GM23248 (cell line): ENCODE data around the gene ST3GAL3. TPM values are rescaled to one million over a fixed set of nuclear protein-coding genes. Genes with fewer than 3 reads are reported as not detected.

Experiments used
- DNase-seq: peaks from one replicate; pipeline ENCODE4 v3.0.0-alpha.2; 2015
- H2AFZ ChIP-seq: fragments of 200-600 bp; sonication (generic); 2 replicates; pipeline ENCODE4 v1.6.1; 2016; ENCODE audit warnings: antibody characterized with exemption
- H3F3A ChIP-seq: fragments of 200-600 bp; sonication (generic); 2 replicates; pipeline ENCODE4 v1.6.1; 2016; ENCODE audit warnings: mild to moderate bottlenecking, antibody characterized with exemption, mixed run types; ENCODE audit not compliant: insufficient read depth
- H3K27ac ChIP-seq: fragments of 200-600 bp; sonication (generic); 2 replicates; pipeline ENCODE4 v1.5.1; 2016; ENCODE audit warnings: mild to moderate bottlenecking
- H3K27me3 ChIP-seq: fragments of 200-600 bp; sonication (generic); replicated peaks from 2 replicates; pipeline ENCODE4 v1.6.1; 2016; ENCODE audit warnings: mild to moderate bottlenecking; ENCODE audit not compliant: insufficient read depth
- H3K36me3 ChIP-seq: fragments of 200-600 bp; sonication (generic); 2 replicates; pipeline ENCODE4 v1.6.1; 2016; ENCODE audit warnings: low read depth, mild to moderate bottlenecking
- H3K4me1 ChIP-seq: fragments of 200-600 bp; sonication (generic); 2 replicates; pipeline ENCODE4 v1.6.1; 2016; ENCODE audit warnings: mild to moderate bottlenecking; ENCODE audit not compliant: insufficient read depth
- H3K4me2 ChIP-seq: fragments of 200-600 bp; sonication (generic); one replicate; pipeline ENCODE4 v1.6.1; 2016; ENCODE audit warnings: mild to moderate bottlenecking; ENCODE audit not compliant: unreplicated experiment
- H3K4me3 ChIP-seq: fragments of 200-600 bp; sonication (generic); 2 replicates; pipeline ENCODE4 v1.5.1; 2016; ENCODE audit warnings: mild to moderate bottlenecking
- H3K79me2 ChIP-seq: fragments of 200-600 bp; sonication (generic); 2 replicates; pipeline ENCODE4 v1.6.1; 2016; ENCODE audit warnings: mild to moderate bottlenecking; ENCODE audit not compliant: insufficient read depth
- H3K9ac ChIP-seq: fragments of 200-600 bp; sonication (generic); 2 replicates; pipeline ENCODE4 v1.6.1; 2016; ENCODE audit warnings: mild to moderate bottlenecking
- H3K9me2 ChIP-seq: fragments of 200-600 bp; sonication (generic); 2 replicates; pipeline ENCODE4 v1.6.1; 2016; ENCODE audit warnings: mixed run types, mild to moderate bottlenecking, moderate library complexity; ENCODE audit not compliant: insufficient read depth
- H3K9me3 ChIP-seq: fragments of 200-600 bp; sonication (generic); one replicate; pipeline ENCODE4 v1.6.1; 2017; ENCODE audit warnings: low read depth
- H4K20me1 ChIP-seq: fragments of 200-600 bp; sonication (generic); 2 replicates; pipeline ENCODE4 v1.6.0; 2016; ENCODE audit not compliant: insufficient read depth
- EZH2 ChIP-seq: fragments of 200-600 bp; sonication (generic); IDR thresholded peaks from 2 replicates; pipeline ENCODE4 v1.6.1; 2018; ENCODE audit warnings: antibody characterized with exemption, mild to moderate bottlenecking; ENCODE audit not compliant: insufficient read depth, poor library complexity, severe bottlenecking
- EZH2phosphoT487 ChIP-seq: fragments of 200-600 bp; sonication (generic); IDR thresholded peaks from 2 replicates; pipeline ENCODE4 v1.6.1; 2018; ENCODE audit warnings: antibody characterized with exemption, moderate library complexity, mild to moderate bottlenecking, low read depth; ENCODE audit not compliant: insufficient read depth
- WGBS, 2 experiments: methylation state at CpG; one replicate each; pipeline ENCODE4 v1.1.6; 2015 to 2017; ENCODE audit warnings: low lambda C conversion rate in 2 of 2, low coverage in 1 of 2; ENCODE audit errors: missing lambda C conversion rate in 2 of 2; 5-methylcytosine and 5-hydroxymethylcytosine counted together
- in situ Hi-C: fragments of 300-500 bp; cut with MboI; formaldehyde crosslinking; loops from 2 replicates; pipeline ENCODE4 v1.15.0; 2020
- polyA plus RNA-seq: library from polyadenylated mRNA; unstranded; fragments of >200 nt; fragmentation: Nextera tagmentation; extraction: Ambion mirVana; gene quantifications from 2 replicates; pipeline ENCODE4 v1.2.1, GENCODE V29; 2016
- total RNA-seq: library from RNA; depleted of rRNA; stranded (reverse); fragments of >200 nt; shearing (Covaris generic); gene quantifications from 2 replicates; pipeline ENCODE4 v1.2.3, GENCODE V29; 2014

Gene ST3GAL3
- total and polyA plus RNA-seq, 2 experiments from 2014 or later, result 9.7 to 13.8 TPM

DNA sequence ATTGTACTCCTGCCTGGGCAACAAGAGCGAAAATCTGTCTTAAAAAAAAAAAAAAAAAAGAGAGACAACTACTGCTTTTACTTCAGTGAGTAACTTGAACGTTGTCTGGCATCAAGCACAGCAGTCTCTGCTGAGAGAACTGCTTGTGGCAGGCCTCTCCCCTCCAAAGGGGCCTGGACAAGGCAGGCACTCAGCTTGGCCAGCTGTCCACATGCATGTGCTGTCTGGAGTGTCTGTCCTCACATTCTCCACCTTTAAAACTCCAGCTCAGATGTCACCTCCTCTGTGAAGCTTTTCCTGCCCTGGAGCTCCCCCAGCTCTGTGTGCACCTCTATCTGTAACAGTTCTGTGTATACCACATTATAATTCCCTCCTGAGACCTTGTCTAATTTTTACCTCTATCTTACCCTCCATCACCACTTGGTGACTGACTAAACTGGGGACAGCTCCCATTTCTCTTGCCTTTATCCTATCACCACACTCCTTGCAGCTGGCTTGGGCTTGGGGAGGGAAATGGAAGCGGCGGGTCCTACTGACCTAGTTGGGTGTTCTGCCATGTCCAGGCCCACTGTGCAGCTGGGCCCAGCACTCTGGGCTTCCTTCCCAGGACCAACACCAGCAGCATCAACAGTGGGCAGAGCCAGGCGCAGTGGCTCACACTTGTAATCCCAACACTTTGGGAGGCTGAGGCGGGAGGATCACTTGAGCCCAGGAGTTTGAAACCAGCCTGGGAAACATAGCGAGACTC lies 154.8 kb downstream of the ST3GAL3 start:
- Histone ChIP-seq H3K27me3 (no peaks in the 10 kb centered on the region), H3K9me3 (no peaks in the 10 kb centered on the region), H3F3A (peaks cover 16% of the 10 kb centered on the region), H4K20me1 (no peaks in the 10 kb centered on the region), H3K4me2 (no peak overlapping the region), H3K36me3 (no peaks in the 10 kb centered on the region), H3K9ac (no peak overlapping the region), H2AFZ (no peak overlapping the region), H3K4me1 (peaks cover 11% of the 10 kb centered on the region), H3K79me2 (no peaks in the 10 kb centered on the region), H3K9me2 (no peaks in the 10 kb centered on the region), H3K27ac (no peak overlapping the region), H3K4me3 (no peak overlapping the region)
- in situ Hi-C loops, result no loop called here
- no peak for TF ChIP-seq EZH2
- no peak for TF ChIP-seq EZH2phosphoT487
- WGBS, 2 experiments, result 96 to 98% methylated on average over 7 of the region's 7 CpGs
- DNase-seq, result no peak

DNA sequence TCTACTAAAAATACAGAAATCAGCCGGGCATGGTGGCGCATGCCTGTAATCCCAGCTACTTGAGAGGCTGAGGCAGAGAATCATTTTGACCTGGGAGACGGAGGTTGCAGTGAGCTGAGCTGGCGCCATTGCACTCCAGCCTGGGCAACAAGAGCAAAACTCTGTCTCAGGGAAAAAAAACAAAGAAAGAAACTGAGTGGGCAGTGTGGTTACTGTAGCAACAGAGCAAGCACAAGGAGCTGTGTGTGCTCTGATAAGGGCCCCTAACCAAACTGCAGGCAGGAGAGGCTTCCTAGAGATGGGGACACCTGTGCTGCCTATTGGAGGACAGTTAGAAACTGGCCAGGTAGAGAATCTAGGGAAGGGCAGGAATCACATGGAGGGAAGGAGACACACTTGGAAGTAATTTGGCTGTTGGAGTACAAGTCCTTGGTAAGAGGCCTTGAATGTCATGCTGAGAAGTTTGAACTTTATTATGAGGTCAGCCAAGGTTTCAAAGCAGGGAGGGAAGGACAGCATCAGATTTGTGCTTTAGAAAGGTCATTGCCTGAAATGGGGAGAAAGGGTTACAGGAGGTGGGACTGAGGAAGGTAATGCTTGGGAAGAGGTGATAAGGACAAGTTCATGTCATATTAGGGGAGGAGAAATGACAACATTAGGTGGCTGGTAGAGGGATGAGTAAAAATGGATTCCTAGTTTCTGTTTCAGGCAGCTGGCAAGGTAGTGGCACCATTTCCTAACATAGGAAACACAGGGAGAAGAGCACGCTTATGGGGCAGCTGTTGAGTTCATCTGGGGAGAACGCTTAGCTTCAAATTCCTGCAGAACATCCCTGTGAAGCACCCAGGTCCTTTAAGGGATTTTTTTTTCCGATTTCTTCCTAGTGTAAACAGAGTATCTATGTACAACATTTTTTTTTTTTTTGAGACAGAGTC lies 157.0 kb downstream of the ST3GAL3 start:
- Histone ChIP-seq H3K4me3 (no peak overlapping the region), H2AFZ (no peak overlapping the region), H3K4me1 (peaks cover 13% of the 10 kb centered on the region), H3K27me3 (no peaks in the 10 kb centered on the region), H3K36me3 (no peaks in the 10 kb centered on the region), H3K9me2 (no peaks in the 10 kb centered on the region), H3K9ac (no peak overlapping the region), H3K27ac (no peak overlapping the region), H3K9me3 (no peaks in the 10 kb centered on the region), H4K20me1 (no peaks in the 10 kb centered on the region), H3K4me2 (no peak overlapping the region), H3K79me2 (no peaks in the 10 kb centered on the region), H3F3A (peaks cover 8% of the 10 kb centered on the region; the same call in 1 of the 2 replicates)
- in situ Hi-C loops, result no loop called here
- 96 to 98% methylated on average over 7 of the region's 7 CpGs for whole genome bisulfite sequencing, 2 experiments
- no peak for DNase-seq
- TF ChIP-seq EZH2, result no peak
- no peak for TF ChIP-seq EZH2phosphoT487

DNA sequence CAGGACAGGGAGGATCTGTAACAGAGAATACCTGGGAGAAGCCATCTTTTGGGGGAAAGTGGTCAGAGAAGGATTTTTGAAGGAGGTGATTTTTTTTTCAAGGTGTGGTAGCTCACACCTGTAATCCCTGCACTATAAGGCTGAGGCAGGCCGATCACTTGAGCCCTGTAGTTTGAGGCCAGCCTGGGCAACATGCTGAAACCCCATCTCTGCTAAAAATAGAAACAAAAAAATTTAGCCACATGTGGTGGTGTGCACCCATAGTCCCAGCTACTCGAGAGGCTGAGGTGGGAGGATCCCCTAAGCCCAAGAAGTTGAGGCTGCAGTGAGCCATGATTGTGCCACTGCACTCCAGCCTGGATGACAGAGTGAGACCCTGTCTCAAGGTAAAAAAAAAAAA lies 158.9 kb downstream of the ST3GAL3 start:
- Histone ChIP-seq H3K27ac (no peak overlapping the region), H4K20me1 (no peaks in the 10 kb centered on the region), H3K36me3 (no peaks in the 10 kb centered on the region), H3K9ac (no peak overlapping the region), H3K4me1 (peaks cover 13% of the 10 kb centered on the region), H2AFZ (no peak overlapping the region), H3K9me3 (no peaks in the 10 kb centered on the region), H3F3A (peaks cover 7% of the 10 kb centered on the region; the same call in 1 of the 2 replicates), H3K27me3 (no peaks in the 10 kb centered on the region), H3K4me2 (no peak overlapping the region), H3K4me3 (no peak overlapping the region), H3K79me2 (no peaks in the 10 kb centered on the region), H3K9me2 (no peaks in the 10 kb centered on the region)
- 95 to 97% methylated on average over 2 of the region's 2 CpGs for WGBS, 2 experiments
- in situ Hi-C loops, result no loop called here
- no peak for DNase-seq
- TF ChIP-seq EZH2 (no peak), EZH2phosphoT487 (no peak)

DNA sequence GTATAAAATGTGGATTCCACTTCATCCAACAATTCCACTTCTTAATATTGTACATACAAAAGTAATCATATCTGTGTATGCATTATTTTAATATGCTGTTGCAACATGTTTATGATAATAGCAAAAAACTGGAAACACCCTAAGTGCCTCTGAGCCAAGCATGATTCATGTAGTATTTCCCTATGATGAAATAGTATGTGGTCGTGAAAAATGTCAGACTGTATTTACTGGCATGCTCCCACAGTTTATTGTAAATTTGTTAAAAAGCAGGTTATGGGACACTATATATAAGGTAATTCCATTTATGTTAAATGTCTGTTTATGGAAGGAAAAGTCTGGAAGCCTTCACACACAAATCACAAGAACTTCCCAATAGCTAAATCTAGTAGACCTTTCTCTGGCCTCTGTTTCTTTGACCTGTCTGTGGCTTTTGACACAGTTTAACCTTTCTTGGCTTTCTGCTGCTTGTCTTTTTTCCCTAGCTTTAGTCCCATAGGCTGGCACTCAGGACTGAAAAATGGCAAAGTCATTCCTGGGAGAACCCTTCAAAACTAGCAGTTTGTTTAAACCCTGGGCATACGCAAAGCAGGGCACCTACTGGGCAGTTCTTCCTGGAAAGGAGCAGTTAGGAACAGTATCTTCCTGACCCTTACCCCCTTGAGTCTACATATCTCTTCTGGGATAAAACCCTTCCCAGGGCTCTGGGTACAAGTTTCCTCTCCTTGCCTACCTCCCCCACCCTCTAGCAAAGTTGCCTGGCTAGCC lies 160.8 kb downstream of the ST3GAL3 start:
- H2AFZ ChIP-seq, result no peak overlapping the region
- in situ Hi-C loops, result no loop called here
- H3K4me3 ChIP-seq, result no peak overlapping the region
- TF ChIP-seq EZH2 (no peak), EZH2phosphoT487 (no peak)
- no peak overlapping the region for H3K4me2 ChIP-seq
- H3K79me2 ChIP-seq, result no peaks in the 10 kb centered on the region
- no peaks in the 10 kb centered on the region for H3K9me2 ChIP-seq
- H3K9me3 ChIP-seq, result no peaks in the 10 kb centered on the region
- H3K36me3 ChIP-seq, result no peaks in the 10 kb centered on the region
- peaks cover 7% of the 10 kb centered on the region; the same call in 1 of the 2 replicates for H3F3A ChIP-seq
- peak; percentile 83 for DNase-seq
- peaks cover 13% of the 10 kb centered on the region for H3K4me1 ChIP-seq
- H4K20me1 ChIP-seq, result no peaks in the 10 kb centered on the region
- no peak overlapping the region for H3K9ac ChIP-seq
- WGBS, 2 experiments, result 0 to 2% methylated on average over 2 of the region's 2 CpGs
- H3K27me3 ChIP-seq, result no peaks in the 10 kb centered on the region
- H3K27ac ChIP-seq, result no peak overlapping the region
